ENCODE measurements around the gene CENPN. TPM values are rescaled to one million over a fixed set of nuclear protein-coding genes. Genes with fewer than 3 reads are reported as not detected.
A peak's percentile ranks its signal among the peaks of the same experiment; 100 is the strongest.

Gene CENPN
- total and polyA plus RNA-seq, 2 of the 13 experiments (the other 11 are each of a cell fraction or from before 2014, with no cell fraction given) = 29.7 to 129 TPM

GRCh38 chr16:81006211-81006812 lies 702 bp upstream of the CENPN start (continued):
- 0 out of 2 replicates have a peak, but pooled peaks have one; percentile 8 for TF ChIP-seq ZNF331 (CRISPR knock-in tag; IDR thresholded peaks at IDR 0.05)
- TF ChIP-seq ESRRA (CRISPR knock-in tag; IDR thresholded peaks at IDR 0.05; ENCODE audit: low read depth) = peak; percentile 58; the same call in 1 of the 2 replicates
- TF ChIP-seq ZNF879 (CRISPR knock-in tag; IDR thresholded peaks at IDR 0.05) = no peak
- TF ChIP-seq, protein P1, sequence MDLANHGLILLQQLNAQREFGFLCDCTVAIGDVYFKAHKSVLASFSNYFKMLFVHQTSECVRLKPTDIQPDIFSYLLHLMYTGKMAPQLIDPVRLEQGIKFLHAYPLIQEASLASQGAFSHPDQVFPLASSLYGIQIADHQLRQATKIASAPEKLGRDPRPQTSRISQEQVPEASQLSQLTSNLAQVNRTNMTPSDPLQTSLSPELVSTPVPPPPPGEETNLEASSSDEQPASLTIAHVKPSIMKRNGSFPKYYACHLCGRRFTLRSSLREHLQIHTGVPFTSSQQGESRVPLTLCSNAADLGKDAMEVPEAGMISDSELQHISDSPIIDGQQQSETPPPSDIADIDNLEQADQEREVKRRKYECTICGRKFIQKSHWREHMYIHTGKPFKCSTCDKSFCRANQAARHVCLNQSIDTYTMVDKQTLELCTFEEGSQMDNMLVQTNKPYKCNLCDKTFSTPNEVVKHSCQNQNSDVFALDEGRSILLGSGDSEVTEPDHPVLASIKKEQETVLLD (CRISPR knock-in tag; IDR thresholded peaks at IDR 0.05; ENCODE audit: low read depth) = no peak; the same call in 1 of the 2 replicates
- peak; percentile 72; the same call in 1 of the 2 replicates for TF ChIP-seq RORA (CRISPR knock-in tag; IDR thresholded peaks at IDR 0.05)
- TF ChIP-seq, protein P2, sequence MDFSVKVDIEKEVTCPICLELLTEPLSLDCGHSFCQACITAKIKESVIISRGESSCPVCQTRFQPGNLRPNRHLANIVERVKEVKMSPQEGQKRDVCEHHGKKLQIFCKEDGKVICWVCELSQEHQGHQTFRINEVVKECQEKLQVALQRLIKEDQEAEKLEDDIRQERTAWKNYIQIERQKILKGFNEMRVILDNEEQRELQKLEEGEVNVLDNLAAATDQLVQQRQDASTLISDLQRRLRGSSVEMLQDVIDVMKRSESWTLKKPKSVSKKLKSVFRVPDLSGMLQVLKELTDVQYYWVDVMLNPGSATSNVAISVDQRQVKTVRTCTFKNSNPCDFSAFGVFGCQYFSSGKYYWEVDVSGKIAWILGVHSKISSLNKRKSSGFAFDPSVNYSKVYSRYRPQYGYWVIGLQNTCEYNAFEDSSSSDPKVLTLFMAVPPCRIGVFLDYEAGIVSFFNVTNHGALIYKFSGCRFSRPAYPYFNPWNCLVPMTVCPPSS (IDR thresholded peaks at IDR 0.05) = no peak
- peak; percentile 50; the same call in 1 of the 2 replicates for TF ChIP-seq KDM2A (CRISPR knock-in tag; IDR thresholded peaks at IDR 0.05; ENCODE audit: borderline replicate concordance, low read depth)
- no peak for TF ChIP-seq ZNF251 (CRISPR knock-in tag; IDR thresholded peaks at IDR 0.05)
- TF ChIP-seq DPF2 (CRISPR knock-in tag; IDR thresholded peaks at IDR 0.05; ENCODE audit: borderline replicate concordance, low read depth) = no peak
- TF ChIP-seq, protein P3, sequence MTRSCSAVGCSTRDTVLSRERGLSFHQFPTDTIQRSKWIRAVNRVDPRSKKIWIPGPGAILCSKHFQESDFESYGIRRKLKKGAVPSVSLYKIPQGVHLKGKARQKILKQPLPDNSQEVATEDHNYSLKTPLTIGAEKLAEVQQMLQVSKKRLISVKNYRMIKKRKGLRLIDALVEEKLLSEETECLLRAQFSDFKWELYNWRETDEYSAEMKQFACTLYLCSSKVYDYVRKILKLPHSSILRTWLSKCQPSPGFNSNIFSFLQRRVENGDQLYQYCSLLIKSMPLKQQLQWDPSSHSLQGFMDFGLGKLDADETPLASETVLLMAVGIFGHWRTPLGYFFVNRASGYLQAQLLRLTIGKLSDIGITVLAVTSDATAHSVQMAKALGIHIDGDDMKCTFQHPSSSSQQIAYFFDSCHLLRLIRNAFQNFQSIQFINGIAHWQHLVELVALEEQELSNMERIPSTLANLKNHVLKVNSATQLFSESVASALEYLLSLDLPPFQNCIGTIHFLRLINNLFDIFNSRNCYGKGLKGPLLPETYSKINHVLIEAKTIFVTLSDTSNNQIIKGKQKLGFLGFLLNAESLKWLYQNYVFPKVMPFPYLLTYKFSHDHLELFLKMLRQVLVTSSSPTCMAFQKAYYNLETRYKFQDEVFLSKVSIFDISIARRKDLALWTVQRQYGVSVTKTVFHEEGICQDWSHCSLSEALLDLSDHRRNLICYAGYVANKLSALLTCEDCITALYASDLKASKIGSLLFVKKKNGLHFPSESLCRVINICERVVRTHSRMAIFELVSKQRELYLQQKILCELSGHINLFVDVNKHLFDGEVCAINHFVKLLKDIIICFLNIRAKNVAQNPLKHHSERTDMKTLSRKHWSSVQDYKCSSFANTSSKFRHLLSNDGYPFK (CRISPR knock-in tag; IDR thresholded peaks at IDR 0.05; ENCODE audit: borderline replicate concordance) = peak; percentile 35; the same call in 1 of the 2 replicates
- no peak for TF ChIP-seq FIP1L1 (IDR thresholded peaks at IDR 0.05; ENCODE audit: borderline replicate concordance, insufficient read depth, low read depth, low read length)
- TF ChIP-seq GATA4 (IDR thresholded peaks at IDR 0.05; ENCODE audit: borderline replicate concordance, low read depth) = no peak; the same call in 1 of the 2 replicates
- TF ChIP-seq, protein P4, sequence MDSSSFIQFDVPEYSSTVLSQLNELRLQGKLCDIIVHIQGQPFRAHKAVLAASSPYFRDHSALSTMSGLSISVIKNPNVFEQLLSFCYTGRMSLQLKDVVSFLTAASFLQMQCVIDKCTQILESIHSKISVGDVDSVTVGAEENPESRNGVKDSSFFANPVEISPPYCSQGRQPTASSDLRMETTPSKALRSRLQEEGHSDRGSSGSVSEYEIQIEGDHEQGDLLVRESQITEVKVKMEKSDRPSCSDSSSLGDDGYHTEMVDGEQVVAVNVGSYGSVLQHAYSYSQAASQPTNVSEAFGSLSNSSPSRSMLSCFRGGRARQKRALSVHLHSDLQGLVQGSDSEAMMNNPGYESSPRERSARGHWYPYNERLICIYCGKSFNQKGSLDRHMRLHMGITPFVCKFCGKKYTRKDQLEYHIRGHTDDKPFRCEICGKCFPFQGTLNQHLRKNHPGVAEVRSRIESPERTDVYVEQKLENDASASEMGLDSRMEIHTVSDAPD (CRISPR knock-in tag; IDR thresholded peaks at IDR 0.05) = no peak
- no peak for TF ChIP-seq ZMAT3 (CRISPR knock-in tag; conservative IDR thresholded peaks at IDR 0.05)
- TF ChIP-seq THAP11 (CRISPR knock-in tag; IDR thresholded peaks at IDR 0.05) = no peak
- TF ChIP-seq SIX4 (CRISPR knock-in tag; IDR thresholded peaks at IDR 0.05) = no peak
- TF ChIP-seq ZNF10 (CRISPR knock-in tag; IDR thresholded peaks at IDR 0.05; ENCODE audit: borderline replicate concordance, low read depth) = no peak
- TF ChIP-seq EP300 (IDR thresholded peaks at IDR 0.05; ENCODE audit: low read depth in 2 of 2, low read length in 2 of 2) = no peak; a peak in 1 of 4 replicates
- TF ChIP-seq EP300 (CRISPR knock-in tag; IDR thresholded peaks at IDR 0.05; ENCODE audit: borderline replicate concordance) = no peak
- no peak for TF ChIP-seq LCORL (IDR thresholded peaks at IDR 0.05)
- peak; percentile 18; the same call in 1 of the 2 replicates for TF ChIP-seq LCORL (CRISPR knock-in tag; IDR thresholded peaks at IDR 0.05)
- TF ChIP-seq STAG1 (CRISPR knock-in tag; IDR thresholded peaks at IDR 0.05) = no peak
- no peak for TF ChIP-seq XRCC5 (optimal IDR thresholded peaks at IDR 0.05; ENCODE audit: low read length)
- 0 out of 2 replicates have a peak, but pooled peaks have one; percentile 5 for TF ChIP-seq ZFP90 (CRISPR knock-in tag; IDR thresholded peaks at IDR 0.05; ENCODE audit: borderline replicate concordance)

Measured in HepG2 (cell line).